NAMALWA (cell line): ENCODE data around the gene ZRANB3.
"Not testable (repeated sequence)": the region's sequence is repeated elsewhere in the genome, so short reads cannot be mapped to it uniquely, and the experiment has no call there.

Experiments used
- DNase-seq: peaks from one replicate; pipeline ENCODE4 v3.0.0-alpha.2; 2015; ENCODE audit warnings: low spot score

The ZRANB3 gene

DNA sequence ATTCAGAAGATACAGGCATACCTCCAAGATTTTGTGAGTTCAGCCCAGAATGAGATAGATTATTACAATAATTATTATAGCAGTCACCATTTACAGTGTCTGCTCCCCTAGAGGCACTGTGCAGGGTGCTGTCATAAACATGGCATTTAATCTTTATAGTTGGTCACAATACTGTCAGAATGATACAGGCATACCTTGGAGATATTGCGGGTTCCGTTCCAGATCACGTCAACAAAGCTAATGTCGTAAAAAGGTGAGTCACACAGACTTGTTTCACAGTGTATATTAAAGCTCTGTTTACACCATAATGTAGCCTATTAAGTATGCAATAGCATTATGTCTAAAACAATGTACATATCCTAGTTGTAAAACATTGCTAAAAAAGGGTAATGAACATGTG, 45.6 kb downstream of the ZRANB3 start:
- no peak for DNase-seq

DNA sequence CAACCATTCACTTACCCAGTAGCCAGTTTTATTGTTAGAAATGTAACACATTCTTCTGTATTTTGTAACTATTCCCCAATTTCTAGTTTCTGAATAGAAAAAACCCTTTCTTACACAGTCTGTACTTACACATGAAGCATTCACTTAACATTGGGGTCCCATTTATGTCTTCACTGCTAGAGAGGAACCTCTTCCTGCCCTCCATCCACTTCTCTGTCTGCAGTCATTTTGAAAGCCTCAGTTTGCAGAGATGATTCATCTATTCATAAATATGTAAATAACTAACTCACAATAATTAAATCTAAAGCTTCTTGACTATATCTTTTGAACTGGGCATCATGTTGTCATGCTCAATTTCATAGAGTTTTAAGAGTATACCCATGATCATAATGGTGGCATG, 55.9 kb downstream of the ZRANB3 start:
- DNase-seq = no peak

DNA sequence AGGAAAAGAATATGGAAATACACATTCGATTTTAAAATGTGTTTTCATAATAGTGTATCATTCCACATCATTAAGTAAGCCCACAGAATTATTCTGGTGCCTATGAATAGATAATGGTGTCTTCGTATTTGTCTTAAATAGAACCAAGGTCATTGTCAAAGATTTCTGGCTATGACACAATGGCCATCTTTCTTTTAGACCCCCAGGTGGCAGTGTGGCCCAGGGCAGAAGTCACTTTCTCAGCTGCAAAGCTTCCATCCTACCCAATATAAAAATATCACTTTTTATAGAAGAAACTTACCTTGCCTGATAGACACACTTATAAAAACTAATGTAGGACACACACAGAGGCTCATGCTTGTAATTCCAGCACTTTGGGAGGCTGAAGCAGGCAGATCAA, 57.5 kb downstream of the ZRANB3 start:
- peak; percentile 66 for DNase-seq

DNA sequence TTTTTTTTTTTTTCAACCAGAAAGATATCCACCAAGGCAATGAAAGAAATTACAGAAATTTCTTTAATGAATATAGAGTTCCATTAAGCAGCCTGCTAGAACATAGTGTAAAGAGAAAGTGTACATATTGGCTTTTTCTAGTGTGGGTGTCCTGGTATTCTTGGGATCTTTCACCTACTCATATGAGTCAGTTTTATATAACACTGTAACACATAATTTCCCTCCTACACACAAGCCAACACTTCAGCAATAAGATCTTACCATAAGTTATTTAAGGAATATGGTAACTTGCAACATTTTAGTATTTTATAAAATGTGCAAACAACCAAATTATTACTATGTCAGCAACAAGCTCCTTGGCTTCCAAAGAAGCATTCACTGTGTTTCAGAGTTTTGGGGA, 59.9 kb downstream of the ZRANB3 start:
- DNase-seq = no peak

DNA sequence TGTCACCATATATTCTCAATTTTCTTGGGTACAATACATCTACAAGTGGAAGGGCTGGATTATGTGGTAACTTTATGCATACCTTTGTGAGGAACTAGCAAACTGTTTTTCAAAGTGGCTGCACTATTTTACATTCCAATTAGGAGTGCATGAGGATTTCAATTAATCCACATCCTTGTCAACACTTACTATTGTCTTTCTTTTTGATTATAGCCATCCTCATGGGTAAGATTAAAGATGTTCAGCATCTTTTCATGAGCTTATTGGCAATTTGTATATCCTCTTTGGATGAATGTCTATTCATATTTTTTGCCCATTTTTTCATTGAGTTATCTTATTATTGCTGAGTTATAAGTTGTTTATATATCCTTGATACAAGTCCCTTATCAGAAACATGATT, 73.7 kb downstream of the ZRANB3 start:
- no peak for DNase-seq

DNA sequence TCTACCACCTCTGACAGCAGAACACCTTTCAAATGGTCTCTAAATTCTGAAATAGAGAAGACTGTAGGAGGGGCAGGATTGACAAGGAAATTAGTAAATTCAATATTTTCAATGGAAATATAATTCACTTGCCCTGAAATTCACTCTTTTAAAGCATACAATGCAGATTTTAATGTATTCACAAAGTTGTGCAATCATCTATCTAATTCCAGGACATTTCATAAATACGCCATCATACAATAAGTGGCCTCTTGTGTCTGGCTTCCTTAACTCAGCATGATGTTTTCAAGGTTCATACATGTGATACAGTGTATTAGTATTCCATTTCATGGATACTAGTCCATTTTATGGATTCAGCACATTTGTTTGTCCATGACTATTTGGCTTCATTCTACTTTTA, 74.2 kb downstream of the ZRANB3 start:
- DNase-seq = no peak

DNA sequence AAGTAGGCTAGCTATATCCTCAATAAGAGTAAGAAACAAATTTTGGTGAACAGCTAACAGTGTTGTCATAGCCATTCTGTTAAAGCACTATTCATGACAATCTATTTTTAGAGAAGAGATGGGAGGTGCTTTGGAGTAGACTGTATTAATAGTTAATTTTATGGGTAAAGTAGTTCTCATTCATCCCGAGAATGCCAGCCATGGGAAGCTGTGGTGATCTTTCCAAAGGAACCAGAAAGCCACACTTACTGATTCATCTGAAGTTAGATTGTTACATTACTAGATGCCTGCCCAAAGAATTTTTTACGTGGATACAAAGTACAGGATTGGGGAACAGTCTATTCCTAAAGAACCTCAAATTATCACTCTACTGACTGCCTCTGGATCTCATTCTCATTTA, 74.6 kb downstream of the ZRANB3 start:
- no peak for DNase-seq

DNA sequence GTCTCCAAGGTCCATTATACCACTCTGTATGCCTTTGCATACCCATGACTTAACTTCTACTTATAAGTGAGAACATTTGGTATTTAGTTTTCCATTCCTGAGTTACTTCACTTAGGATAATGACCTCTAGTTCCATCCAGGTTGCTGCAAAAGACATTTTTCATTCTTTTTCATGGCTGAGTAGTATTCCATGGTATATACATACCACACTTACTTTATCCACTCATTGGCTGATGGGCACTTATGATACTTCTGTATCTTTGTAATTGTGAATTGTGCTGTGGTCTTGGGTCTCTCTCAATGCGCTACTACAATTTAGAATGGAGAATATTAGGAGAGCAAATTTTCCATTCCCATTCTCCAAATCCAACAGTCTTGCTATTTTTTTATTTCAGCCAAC, 76.4 kb downstream of the ZRANB3 start:
- DNase-seq = no peak

DNA sequence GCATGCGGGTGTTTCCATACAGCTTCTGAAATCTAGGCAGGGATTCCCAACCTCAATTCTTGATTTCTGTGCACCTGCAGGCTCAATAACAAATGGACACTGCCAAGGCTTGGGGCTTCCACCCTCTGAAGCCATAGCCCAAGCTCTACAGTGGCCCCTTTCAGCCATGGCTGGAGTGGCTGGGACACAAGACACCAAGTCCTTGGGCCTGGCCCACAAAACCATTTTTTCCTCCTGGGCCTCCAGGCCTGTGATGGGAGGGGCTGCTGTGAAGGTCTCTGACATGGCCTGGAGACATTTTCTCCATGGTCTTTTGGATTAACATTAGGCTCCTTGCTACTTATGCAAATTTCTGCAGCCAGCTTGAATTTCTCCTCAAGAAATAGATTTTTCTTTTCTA, 78.0 kb downstream of the ZRANB3 start:
- DNase-seq = not testable (repeated sequence)

DNA sequence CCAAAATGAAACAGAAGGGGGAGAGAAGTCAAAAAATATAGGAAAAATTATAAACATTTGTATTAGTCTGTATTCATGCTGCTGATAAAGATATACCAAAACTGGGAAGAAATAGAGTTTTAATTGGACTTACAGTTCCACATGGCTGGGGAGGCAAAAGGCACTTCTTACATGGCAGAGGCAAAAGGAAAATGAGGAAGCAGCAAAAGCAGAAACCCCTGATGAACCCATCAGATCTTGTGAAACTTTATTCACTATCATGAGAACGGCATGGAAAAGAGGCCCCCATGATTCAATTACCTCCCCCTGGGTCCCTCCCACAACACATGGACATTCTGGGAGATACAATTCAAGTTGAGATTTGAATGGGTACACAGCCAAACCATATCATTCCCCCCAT, 79.1 kb downstream of the ZRANB3 start:
- no peak for DNase-seq

DNA sequence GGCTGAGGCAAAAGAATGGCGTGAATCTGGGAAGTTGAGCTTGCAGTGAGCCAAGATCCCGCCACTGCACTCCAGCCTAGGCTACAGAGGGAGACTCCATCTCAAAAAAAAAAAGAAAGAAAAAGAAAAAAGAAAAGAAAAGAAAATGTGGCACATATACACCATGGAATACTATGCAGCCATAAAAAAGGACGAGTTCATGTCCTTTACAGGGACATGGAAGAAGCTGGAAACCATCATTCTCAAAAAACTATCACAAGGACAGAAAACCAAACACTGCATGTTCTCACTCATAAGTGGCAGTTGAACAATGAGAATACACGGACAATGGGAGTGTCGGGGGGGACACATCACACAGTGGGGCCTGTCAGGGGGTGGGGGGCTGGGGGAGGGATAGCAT, 88.0 kb downstream of the ZRANB3 start:
- DNase-seq = not testable (repeated sequence)

DNA sequence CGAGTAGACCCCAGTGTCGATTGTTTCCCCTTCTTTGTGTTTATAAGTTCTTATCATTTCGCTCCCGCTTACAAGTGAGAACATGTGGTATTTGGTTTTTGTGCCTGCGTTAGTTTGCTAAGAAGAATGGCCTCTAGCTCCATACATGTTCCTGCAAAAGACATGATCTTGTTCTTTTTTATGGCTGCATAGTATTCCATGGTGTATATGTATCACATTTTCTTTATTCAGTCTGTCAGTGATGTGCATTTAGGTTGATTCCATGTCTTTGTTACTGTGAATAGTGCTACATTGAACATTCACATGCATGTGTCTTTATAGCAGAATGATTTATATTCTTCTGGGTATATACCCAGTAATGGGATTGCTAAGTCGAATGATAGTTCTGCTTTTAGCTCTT, 95.9 kb downstream of the ZRANB3 start:
- DNase-seq = not testable (repeated sequence)

DNA sequence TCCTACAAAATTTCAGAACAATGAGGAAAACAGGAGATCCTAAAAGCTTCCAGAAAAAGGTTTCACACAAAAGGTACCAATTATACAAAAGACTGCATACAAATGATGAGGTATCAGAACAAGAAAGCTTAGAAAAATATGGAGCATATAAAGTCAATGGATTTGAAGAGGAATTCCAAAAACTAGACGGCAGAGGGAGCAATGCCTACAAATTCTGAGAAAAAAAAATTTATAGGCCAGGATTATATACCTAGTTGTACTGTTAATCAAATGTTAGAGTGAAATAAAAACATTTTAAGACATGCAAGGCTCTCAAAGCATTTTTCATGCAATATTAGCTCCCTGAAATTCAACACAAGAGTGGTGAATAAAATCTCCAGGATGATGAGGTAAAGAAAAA, 106.2 kb downstream of the ZRANB3 start:
- DNase-seq = no peak

DNA sequence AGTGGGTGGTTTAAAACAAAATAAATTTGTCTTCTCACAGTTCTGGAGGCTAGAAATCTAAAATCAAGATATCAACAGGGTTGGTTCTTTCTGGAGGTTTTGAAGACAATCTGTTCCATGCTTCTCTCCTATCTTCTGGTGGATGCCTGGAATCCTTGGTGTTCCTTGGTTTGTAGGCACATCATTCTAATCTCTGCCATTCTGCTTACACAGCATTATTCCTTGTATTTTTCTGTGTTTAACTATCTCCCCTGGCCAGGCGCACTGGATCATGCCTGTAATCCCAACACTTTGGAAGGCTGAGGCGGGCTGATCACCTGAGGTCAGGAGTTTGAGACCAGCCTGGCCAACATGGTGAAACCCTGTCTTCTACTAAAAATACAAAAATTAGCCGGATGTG, 108.1 kb downstream of the ZRANB3 start:
- no peak for DNase-seq

DNA sequence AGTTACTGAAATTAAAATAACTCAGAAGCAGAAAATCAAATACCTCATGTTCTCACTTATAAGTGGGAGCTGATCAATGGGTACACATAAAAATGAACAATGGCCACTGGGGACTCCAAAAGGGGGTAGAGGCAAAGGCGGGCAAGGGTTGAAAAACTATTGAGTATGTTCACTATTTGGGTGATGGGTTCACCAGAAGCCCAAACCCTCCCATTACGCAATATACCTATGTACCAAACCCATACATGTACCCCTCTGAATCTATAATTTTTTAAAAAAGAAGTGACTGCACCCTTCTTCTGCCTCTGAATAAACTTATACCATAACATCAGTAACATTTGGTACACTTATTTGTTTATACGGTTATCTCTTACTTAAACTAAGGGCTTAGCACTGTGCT, 119.4 kb downstream of the ZRANB3 start:
- DNase-seq = no peak

DNA sequence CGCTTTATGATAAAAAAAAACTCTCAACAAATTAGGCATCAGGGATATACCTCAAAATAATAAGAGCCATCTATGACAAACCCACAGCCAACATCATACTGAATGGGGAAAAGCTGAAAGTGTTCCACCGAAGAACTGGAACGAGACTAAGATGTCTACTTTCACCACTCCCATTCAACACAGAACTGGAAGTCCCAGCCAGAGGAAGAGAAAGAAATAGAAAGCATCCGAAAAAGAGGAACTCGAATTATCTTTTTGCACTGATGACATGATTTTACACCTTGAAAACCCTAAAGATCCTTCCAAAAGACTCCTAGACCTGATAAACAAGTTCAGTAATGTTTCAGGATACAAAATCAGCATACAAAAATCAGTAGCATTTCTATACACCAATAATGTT, 121.6 kb downstream of the ZRANB3 start:
- no peak for DNase-seq

DNA sequence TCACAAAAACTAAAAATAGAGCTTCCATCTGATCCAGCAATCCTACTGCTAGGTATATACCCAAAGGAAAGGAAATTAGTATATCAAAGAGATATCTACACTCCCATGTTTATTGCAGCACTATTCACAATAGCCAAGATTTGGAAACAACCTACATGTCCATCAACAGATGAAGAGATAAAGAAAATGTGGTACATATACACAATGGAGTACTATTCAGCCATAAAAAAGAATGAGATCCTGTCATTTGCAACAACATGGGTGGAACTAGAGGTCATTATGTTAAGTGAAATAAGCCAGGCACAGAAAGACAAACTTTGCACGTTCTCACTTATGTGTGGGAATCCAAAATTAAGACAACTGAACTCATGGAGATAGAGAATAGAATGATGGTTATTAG, 134.8 kb downstream of the ZRANB3 start:
- not testable (repeated sequence) for DNase-seq

DNA sequence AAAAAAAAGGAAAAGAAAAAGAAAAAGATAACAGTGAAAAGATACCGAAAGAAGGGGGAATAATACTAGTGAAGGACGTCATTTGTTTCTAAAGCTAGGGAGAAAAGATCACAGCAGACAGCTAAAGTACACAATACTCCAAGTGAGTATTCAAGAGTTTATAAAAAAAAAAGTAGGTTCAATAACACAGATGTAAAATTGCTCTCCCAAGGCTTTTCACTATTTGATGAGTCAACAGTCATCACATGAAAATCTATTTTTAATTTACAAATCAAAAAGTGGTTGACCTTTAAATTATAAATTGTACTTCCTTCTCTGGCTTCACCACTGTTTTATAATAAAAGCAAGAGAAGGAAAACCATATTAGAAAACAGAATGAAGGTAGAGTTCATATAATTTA, 144.0 kb downstream of the ZRANB3 start:
- no peak for DNase-seq

DNA sequence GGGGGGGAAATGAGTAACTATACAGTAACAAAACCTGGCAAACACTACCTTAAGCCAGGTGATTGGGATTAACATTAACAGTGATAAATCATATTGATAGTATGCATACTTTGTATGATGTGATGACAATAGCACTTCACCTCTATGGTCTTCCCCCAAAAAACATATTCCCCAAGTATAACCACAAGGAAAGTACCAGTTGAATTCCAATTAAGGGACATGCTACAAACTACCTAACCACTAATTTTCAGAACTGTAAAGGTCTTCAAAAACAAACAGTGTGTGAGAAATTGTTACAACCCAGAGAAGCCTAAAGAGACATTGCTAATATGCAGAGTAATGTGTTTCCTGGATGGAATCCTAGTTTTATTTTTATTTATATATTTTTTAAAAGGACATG, 152.4 kb downstream of the ZRANB3 start:
- DNase-seq = no peak

DNA sequence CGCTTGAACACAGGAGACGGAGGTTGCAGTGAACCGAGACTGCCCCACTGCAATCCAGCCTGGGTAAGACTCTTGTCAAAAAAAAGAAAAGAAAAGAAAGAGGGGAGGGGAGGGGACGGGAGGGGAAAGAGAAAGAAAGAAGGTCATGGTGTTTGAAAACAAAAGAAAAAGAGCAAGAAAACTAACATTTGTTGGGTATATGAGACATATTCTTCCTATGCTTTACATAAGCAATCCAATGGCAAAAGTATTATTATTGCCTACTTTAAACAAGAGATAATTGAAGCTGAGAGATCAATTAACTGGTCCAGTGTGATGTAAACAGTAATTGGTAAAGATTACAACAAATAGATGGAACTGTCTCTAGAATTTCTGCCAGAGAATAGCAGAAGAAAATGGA, 157.3 kb downstream of the ZRANB3 start:
- no peak for DNase-seq

DNA sequence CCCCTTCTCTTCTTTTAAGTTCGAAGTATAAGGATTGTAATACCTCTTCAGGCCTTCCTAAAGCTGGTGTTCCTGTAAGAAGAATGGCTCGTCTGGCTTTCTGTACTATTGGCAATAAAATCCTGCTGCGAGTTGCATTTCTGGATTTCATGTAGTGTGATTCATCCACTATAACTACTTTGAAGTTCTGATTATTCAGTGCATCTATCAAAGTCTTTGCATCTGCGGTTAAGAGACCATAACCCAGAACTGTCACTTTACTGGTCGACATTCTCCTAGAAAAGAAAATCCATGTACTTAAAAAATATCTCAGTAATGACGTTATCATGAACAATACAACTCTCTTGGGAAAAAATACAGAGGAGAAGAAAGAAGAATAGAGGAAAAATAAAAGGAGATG, 181.1 kb downstream of the ZRANB3 start:
- no peak for DNase-seq

DNA sequence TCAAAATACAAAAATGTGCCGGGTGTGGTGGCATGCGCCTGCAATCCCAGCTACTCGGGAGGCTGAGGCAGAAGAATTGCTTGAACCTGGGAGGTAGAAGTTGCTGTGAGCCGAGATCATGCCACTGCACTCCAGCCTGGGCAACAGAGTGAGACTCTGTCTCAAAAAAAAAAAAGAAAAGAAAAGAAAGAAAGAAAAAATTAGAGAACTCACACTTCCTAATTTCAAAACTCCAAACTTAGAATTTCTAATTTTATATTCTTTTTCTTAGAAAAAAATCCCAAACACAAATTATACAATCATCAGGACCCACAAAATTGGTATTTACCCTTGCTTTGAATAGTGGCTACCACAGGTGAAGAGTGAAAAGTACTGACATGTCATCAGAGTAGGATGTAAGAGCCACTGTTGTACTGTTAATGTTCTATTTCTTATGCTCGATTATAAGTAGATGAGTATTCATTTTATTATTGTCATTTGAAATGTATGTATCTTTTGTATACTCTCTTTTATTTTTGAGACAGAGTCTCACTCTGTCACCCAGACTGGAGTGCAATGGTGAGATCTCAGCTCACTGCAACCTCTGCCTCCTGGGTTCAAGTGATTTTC, 182.8 kb downstream of the ZRANB3 start:
- DNase-seq = not testable (repeated sequence)

DNA sequence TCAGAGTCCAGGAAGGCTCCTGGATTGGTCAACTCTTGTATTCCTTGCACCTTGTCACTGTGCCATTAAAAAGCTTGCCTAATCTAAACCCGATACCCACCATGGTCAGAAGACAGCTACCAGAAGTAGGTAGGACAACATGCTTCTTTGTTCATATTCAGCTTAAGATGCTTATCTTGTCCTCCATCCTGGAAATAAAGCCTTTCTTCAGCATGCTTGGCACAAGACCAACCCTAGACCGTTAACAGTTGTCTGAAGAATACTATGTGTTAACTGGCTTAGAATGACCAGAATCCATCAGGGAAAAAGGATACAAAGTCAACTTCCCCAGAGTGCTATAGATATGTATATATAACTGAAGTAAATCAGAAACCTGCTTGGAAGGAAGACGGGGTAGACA, 193.9 kb downstream of the ZRANB3 start:
- no peak for DNase-seq

DNA sequence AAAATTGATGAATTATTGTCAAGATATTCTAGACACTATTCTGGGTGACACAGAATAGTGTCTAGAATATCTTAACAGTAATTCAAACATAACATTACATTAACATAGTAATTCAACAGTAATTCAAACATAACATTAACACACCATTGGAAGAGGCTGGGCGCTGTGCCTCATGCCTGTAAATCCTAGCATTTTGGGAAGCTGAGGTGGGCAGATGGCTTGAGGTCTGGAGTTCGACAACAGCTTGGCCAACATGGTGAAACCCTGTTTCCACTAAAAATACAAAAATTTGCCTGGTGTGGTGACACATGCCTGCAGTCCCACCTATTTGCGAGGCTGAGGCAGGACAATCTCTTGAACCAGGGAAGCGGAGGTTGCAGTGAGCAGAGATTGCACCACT, 195.8 kb downstream of the ZRANB3 start:
- no peak for DNase-seq

DNA sequence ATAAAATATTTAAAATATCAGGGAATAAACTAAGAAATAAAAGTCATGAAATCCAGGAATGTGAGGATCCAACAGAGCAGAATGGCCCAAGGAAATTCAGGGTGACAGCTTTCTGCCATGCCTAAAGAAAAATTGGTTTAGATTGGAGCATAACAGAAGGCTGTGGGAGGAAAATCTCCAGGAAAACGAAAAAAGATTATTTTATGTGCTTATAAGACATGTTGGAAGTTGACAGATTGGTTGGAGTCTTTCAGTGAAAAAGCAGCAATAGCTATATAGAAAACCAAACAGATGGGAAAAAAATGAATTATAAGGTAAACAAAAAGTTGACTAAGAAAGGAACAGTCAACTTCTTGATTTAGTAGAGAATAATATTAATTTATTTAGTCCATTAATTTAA, 203.9 kb downstream of the ZRANB3 start:
- no peak for DNase-seq
